ENCODE measurements around the gene TRAF1. TPM values are rescaled to one million over a fixed set of nuclear protein-coding genes. Genes with fewer than 3 reads are reported as not detected.

Gene TRAF1
- total RNA-seq, 1 donor, result 0.86 TPM

DNA sequence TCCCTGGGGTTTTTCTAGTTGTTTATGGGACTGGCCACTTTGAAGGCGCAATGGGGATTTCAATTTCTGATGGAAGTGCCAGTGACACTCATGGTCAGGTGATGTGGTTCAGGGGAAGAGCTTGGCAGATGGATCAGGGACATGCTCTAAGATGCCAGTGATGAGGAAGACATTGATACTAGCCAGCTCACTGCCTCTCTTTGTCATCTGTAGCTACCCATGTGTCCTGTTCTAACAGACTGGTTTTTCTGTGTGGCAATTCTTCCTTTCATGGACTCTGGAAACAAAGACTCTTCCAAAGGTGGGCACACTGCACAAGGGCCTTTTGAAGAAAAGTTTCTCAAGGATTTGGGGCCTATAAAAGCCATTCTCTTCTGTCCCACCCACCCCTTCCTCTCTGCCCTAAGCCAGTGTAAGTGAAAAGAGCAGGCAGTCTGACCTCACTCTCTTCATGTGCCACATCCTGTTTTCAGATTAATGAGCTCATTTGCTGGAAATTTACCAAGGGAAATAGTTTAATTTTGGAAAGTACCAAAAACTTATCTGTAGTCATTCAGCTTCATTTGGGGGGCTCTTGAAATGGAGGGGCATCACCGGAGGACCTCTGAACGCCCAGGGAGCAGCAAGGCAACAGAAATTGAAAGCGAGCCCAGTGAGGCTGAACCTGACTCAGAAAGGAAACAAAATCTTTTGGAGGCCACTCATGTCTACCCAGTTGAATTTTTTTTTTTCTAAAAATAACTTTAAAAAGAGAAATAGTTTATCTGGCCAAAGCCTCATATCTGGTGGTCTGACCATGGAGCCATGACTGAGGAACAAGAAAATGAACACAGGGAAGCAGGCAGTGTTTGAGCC is 4.9 kb upstream of the TRAF1 start:
- DNase-seq (ENCODE audit: low read depth), result peak; percentile 70
- no peak overlapping the region for H3K4me3 ChIP-seq (ENCODE audit: low read depth, low read length)
- TF ChIP-seq, protein P1, sequence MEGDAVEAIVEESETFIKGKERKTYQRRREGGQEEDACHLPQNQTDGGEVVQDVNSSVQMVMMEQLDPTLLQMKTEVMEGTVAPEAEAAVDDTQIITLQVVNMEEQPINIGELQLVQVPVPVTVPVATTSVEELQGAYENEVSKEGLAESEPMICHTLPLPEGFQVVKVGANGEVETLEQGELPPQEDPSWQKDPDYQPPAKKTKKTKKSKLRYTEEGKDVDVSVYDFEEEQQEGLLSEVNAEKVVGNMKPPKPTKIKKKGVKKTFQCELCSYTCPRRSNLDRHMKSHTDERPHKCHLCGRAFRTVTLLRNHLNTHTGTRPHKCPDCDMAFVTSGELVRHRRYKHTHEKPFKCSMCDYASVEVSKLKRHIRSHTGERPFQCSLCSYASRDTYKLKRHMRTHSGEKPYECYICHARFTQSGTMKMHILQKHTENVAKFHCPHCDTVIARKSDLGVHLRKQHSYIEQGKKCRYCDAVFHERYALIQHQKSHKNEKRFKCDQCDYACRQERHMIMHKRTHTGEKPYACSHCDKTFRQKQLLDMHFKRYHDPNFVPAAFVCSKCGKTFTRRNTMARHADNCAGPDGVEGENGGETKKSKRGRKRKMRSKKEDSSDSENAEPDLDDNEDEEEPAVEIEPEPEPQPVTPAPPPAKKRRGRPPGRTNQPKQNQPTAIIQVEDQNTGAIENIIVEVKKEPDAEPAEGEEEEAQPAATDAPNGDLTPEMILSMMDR (IDR thresholded peaks at IDR 0.05; ENCODE audit: insufficient read depth, low read depth, low read length), result no peak

GRCh38 chr9:120929229-120929791 is 2.7 kb upstream of the TRAF1 start:
- TF ChIP-seq, protein P1 (IDR thresholded peaks at IDR 0.05; ENCODE audit: insufficient read depth, low read depth, low read length), result no peak
- peak overlapping the region; percentile 60 for H3K4me3 ChIP-seq (ENCODE audit: low read depth, low read length)
- no peak for DNase-seq (ENCODE audit: low read depth)

DNA sequence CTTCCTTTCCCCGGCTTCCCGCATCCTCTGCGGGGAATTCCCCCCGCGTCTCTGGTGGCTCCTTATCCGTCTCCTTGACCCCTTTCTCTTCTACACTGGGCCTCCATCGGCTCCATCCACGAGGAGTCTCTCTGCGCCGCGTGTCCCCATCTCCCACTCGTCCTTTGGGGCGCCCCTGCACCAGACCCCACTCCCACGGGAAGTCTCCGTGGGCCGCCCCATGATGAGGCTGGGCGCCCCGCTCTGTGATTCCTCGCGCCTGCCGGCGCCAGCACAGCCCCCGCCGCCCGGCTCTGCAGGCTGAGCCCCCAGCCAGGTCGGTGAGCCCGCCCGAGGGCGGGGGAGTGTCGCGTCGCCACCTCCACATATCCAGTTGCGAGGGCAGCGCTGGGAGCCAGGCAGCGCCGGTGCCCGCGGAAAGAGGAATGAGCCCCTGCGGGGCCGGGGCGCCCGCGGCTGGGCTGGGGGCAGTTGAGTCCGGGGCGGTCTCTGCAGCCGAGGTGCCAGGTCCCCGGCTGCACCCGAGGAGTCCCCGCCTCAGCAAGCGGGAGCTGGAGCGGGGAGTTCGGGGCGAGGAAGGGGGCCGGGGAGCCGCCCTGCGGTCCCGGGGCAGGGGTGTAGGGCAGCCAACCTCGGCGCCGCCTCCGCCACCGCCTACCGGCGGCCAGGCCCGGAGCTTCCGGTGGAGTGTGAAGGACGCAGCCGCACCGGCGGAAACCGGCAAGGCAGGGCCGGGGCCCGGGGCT is 2.1 kb upstream of the TRAF1 start:
- peak; percentile 59 for DNase-seq (ENCODE audit: low read depth)
- TF ChIP-seq, protein P1 (IDR thresholded peaks at IDR 0.05; ENCODE audit: insufficient read depth, low read depth, low read length), result peak; percentile 9
- H3K4me3 ChIP-seq (ENCODE audit: low read depth, low read length), result peak overlapping the region; percentile 60

- H3K4me3 ChIP-seq (ENCODE audit: low read depth, low read length), result peak overlapping the region; percentile 60
- no peak for DNase-seq (ENCODE audit: low read depth)
These were observed 1.5 kb upstream of the TRAF1 start for GRCh38 chr9:120928015-120928482.

DNA sequence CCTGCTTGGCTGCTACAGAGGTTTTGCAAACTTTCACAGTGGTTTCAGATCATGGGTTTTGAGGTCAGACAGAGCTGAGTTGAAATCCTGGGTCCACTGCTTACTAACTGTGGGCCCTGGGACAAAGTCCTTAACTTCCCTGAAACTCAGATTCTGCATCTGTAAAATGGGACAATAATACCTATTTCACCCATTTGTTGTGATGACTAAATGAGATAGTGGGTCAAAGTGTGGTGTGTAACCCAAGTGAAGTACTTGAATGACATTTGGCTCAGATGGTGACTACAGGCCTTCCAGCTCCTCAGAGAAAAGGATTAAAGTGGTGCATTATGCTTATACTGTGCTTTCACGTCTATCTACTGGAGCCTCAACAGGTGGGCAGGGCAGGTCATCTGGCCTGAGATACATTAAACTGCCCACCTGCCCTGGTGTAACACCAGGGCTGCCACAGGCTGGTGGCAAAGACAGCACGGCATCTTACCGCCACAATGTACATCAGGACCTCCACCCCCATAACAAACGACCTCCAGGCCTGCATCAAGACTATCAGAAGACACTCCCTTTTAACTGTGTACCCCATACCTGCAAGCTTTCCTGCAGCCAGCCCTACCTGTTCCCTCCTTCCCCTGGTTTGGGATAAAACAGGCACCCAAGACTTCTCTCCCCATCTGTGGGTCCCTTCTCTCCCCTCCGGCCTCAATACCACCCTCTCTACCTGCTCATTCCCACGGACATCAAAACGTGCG is 846 bp upstream of the TRAF1 start:
- H3K4me3 ChIP-seq (ENCODE audit: low read depth, low read length), result no peak overlapping the region
- DNase-seq (ENCODE audit: low read depth), result no peak

More at GRCh38 chr9:120928015-120928482, 1.5 kb upstream of the TRAF1 start:
- TF ChIP-seq, protein P1 (IDR thresholded peaks at IDR 0.05; ENCODE audit: insufficient read depth, low read depth, low read length), result no peak

More for the DNA sequence above, 846 bp upstream of the TRAF1 start:
- TF ChIP-seq, protein P1 (IDR thresholded peaks at IDR 0.05; ENCODE audit: insufficient read depth, low read depth, low read length), result no peak
